ENCODE measurements around the gene CD81. TPM values are rescaled to one million over a fixed set of nuclear protein-coding genes. Genes with fewer than 3 reads are reported as not detected.

CD81 gene
- total and polyA plus RNA-seq, 5 experiments from 2014 or later = 15.3 to 92.1 (median 62.0) TPM

DNA sequence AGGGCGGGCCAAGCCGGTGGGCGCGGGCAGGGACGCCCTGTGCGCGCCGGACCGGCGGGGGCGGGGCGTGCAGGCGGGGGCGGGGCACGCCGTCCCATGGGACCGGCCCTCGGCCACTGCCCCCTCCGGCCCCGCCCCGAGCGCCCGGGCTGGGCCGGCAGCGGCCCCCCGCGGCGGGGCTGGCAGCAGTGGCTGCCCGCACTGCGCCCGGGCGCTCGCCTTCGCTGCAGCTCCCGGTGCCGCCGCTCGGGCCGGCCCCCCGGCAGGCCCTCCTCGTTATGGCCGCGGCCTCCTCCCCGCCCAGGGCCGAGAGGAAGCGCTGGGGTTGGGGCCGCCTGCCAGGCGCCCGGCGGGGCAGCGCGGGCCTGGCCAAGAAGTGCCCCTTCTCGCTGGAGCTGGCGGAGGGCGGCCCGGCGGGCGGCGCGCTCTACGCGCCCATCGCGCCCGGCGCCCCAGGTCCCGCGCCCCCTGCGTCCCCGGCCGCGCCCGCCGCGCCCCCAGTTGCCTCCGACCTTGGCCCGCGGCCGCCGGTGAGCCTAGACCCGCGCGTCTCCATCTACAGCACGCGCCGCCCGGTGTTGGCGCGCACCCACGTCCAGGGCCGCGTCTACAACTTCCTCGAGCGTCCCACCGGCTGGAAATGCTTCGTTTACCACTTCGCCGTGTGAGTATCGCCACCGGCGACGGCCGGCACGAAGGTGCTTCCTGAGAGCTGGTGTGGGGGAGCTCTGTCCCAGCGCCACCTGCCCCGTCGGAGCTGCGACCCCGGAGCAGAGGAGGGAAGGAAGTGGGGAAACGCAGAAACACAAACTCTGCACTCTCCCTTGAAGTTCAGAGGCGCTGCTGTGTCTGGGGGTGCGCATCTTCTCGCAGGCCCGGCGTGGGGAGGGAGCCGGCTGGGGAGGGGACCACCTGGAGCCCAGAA is 68.0 kb downstream of the CD81 start, which contains the start of gene KCNQ1:
KCNQ1 (plus strand) TSS at position 188 of the 925 bp plus-strand sequence; CDS start at position 279, 91 bp downstream.
- Mint-ChIP-seq H3K4me1 (peaks cover 28 to 58% (median 53%) of the 10 kb centered on the region in 4 donors), H3K4me3 (peak within 1 kb of the TSS; percentile 89 to 97 (median 96)), H3K36me3 (no peaks in the 10 kb centered on the region), H3K27me3 (no peaks in the 10 kb centered on the region), H3K27ac (peak within 1 kb of the TSS; percentile 77 to 94 (median 88)), H3K9me3 (no peaks in the 10 kb centered on the region)
- POLR2A ChIA-PET = interaction anchor here (0.6 to 6.5 kb wide), 5 partner anchors 11 to 448 kb away, joined by 3 to 76 read pairs (median 3); partner anchors contain the start of gene TSSC4
- ATAC-seq = peak; percentile 49 to 54
- peak in 9 of 10 donors; percentile 14 to 65 (median 40) for DNase-seq

DNA sequence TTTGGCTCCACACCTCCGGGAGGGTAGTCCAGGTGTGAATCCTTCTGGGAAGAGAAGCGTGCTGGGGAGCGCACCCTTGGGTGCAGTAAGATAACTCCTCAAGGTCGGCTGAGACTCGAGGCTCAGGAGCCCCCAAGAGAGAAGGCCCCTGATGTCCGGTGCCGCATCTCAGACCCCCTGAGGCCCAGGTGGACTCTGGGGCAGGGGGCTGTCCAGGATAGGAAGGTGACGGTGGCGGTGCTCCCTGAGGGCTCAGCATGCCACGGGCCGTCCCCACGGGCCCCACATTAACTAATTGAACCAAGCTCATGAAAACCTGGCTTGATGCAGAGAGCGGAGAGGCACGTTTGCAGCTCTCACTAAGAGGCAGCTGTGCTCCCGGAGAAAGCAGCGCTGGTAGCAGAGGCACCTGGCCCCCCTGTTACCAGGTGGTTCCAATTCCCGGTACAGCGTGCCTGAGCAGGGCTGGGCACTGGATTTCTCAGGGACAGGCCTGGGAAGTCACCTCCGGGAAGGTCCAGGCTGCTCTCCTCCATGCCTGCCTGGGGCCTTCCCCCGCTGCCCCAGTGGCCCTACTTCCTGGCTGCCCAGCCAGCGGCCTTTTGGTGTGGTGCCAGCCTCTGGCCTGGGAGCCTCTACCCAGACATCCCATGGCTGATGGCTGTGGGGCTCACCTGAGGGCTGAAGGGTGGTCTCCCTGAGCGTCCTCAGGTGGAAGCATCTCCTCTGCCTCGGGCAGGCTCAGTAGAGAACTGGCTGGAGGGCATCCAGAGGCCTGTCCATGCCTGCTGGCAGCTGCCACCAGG is 68.8 kb downstream of the CD81 start:
- DNase-seq = peak in 2 of 10 donors; percentile 33 to 57
- H3K4me1 Mint-ChIP-seq = peaks cover 28 to 58% (median 53%) of the 10 kb centered on the region in 4 donors

GRCh38 chr11:2446590-2447252 is 69.6 kb downstream of the CD81 start:
- H3K27ac Mint-ChIP-seq = peak overlapping the region; percentile 77 to 92 (median 87)
- H3K4me1 Mint-ChIP-seq = peaks cover 28 to 58% (median 52%) of the 10 kb centered on the region in 4 donors
- no peaks in the 10 kb centered on the region for H3K27me3 Mint-ChIP-seq
- DNase-seq = peak in 1 of 10 donors; percentile 62
- H3K9me3 Mint-ChIP-seq = no peaks in the 10 kb centered on the region
- POLR2A ChIA-PET = interaction anchor here (0.6 to 6.5 kb wide), 7 partner anchors 7 to 682 kb away, joined by 3 to 76 read pairs (median 3); partner anchors contain the start of gene TSSC4
- no peak for ATAC-seq
- peak overlapping the region; percentile 89 to 97 (median 96) for H3K4me3 Mint-ChIP-seq
- no peaks in the 10 kb centered on the region for H3K36me3 Mint-ChIP-seq

More for the DNA sequence above, 68.8 kb downstream of the CD81 start:
- H3K9me3 Mint-ChIP-seq = no peaks in the 10 kb centered on the region
- peak overlapping the region; percentile 89 to 97 (median 96) for H3K4me3 Mint-ChIP-seq
- no peak for ATAC-seq
- H3K36me3 Mint-ChIP-seq = no peaks in the 10 kb centered on the region
- H3K27ac Mint-ChIP-seq = peak overlapping the region; percentile 77 to 94 (median 88)
- no peaks in the 10 kb centered on the region for H3K27me3 Mint-ChIP-seq
- POLR2A ChIA-PET = interaction anchor here (0.6 to 6.5 kb wide), 8 partner anchors 10 to 683 kb away, joined by 3 to 76 read pairs (median 3); partner anchors contain the start of gene TSSC4

Other genes starting within 250 kb of the CD81 start
- gene IGF2, start 237.9 kb upstream of the CD81 start, total RNA-seq = not detected
- not detected for gene IGF2, start 237.9 kb upstream of the CD81 start, polyA plus RNA-seq
- not detected for gene INS, start 216.1 kb upstream of the CD81 start, total RNA-seq
- gene INS, start 216.1 kb upstream of the CD81 start, polyA plus RNA-seq = not detected
- not detected for gene TH, start 205.5 kb upstream of the CD81 start, total RNA-seq
- not detected for gene TH, start 205.5 kb upstream of the CD81 start, polyA plus RNA-seq
- under 1 TPM in 1 of 2 experiments, not detected in 1; 0.19 TPM for gene ASCL2, start 106.7 kb upstream of the CD81 start, total RNA-seq
- gene ASCL2, start 106.7 kb upstream of the CD81 start, polyA plus RNA-seq = 1 to 10 TPM in 1 of 3 donors, under 1 TPM in 1, not detected in 1; 0.23 to 2.8 TPM
- 100 to 1,000 TPM; 113 to 115 TPM for gene C11orf21, start 75.4 kb upstream of the CD81 start, total RNA-seq
- 10 to 100 TPM; 13.6 to 20.2 (median 20.2) TPM for gene C11orf21, start 75.4 kb upstream of the CD81 start, polyA plus RNA-seq
- 100 to 1,000 TPM; 158 to 171 TPM for gene TSPAN32, start 75.3 kb upstream of the CD81 start, total RNA-seq
- 100 to 1,000 TPM in 1 of 3 donors, 10 to 100 TPM in 2; 58.5 to 124 (median 96.6) TPM for gene TSPAN32, start 75.3 kb upstream of the CD81 start, polyA plus RNA-seq
- 10 to 100 TPM; 56.6 to 65.6 TPM for gene TSSC4, start 23.4 kb downstream of the CD81 start, total RNA-seq
- gene TSSC4, start 23.4 kb downstream of the CD81 start, polyA plus RNA-seq = 10 to 100 TPM; 49.0 to 68.3 (median 54.7) TPM
- gene TRPM5, start 67.2 kb downstream of the CD81 start, total RNA-seq = under 1 TPM; 0.60 to 0.69 TPM
- not detected for gene TRPM5, start 67.2 kb downstream of the CD81 start, polyA plus RNA-seq
- 10 to 100 TPM; 23.5 to 25.1 TPM for gene KCNQ1, start 67.7 kb downstream of the CD81 start, total RNA-seq
- 10 to 100 TPM in 2 of 3 donors, 1 to 10 TPM in 1; 8.7 to 22.9 (median 10.4) TPM for gene KCNQ1, start 67.7 kb downstream of the CD81 start, polyA plus RNA-seq